Endothelial cell of umbilical vein (primary cell): ENCODE results near the gene ISY1.

Experiments
- EZH2 ChIP-seq: IDR thresholded peaks from 2 replicates; pipeline ENCODE4 v1.6.1; 2012; ENCODE audit warnings: borderline replicate concordance, low read depth, mild to moderate bottlenecking, moderate library complexity, low read length, inconsistent platforms; ENCODE audit not compliant: severe bottlenecking
- GATA2 ChIP-seq: IDR thresholded peaks from 2 replicates; pipeline ENCODE4 v1.7.0; 2011; ENCODE audit warnings: low read depth, mild to moderate bottlenecking, moderate library complexity, mixed read lengths, low read length; ENCODE audit not compliant: insufficient read length, insufficient read depth
- JUN ChIP-seq: IDR thresholded peaks from 2 replicates; pipeline ENCODE4 v1.6.1; 2011; ENCODE audit warnings: borderline replicate concordance, low read depth; ENCODE audit not compliant: insufficient read length, insufficient read depth
- MYC ChIP-seq: IDR thresholded peaks from one replicate; pipeline ENCODE4 v1.6.1; 2011; ENCODE audit warnings: mild to moderate bottlenecking, low read depth, low read length
- POLR2A ChIP-seq: IDR thresholded peaks from 2 replicates; pipeline ENCODE4 v1.6.1; 2012; ENCODE audit warnings: low read depth, mild to moderate bottlenecking, control low read depth, low read length
- POLR2AphosphoS5 ChIP-seq: IDR thresholded peaks from 2 replicates; pipeline ENCODE4 v1.6.1; 2012; ENCODE audit warnings: low read depth, mild to moderate bottlenecking, control low read depth, low read length, moderate library complexity; ENCODE audit not compliant: insufficient read depth
- TF ChIP-seq, protein P1 (sequence below): IDR thresholded peaks from 2 replicates; pipeline ENCODE4 v1.6.1; 2011; ENCODE audit not compliant: insufficient read depth, insufficient read length
- TF ChIP-seq, protein P2 (sequence below), 2 donors: IDR thresholded peaks; 1 replicate in 1 of 2; 2 replicates in 1 of 2; pipeline ENCODE4 v1.5.1; 2011; ENCODE audit warnings: low read length in 2 of 2, mild to moderate bottlenecking in 2 of 2, moderate library complexity in 2 of 2, control low read depth in 1 of 2, inconsistent platforms in 1 of 2, low read depth in 1 of 2; ENCODE audit not compliant: insufficient read depth in 1 of 2; ENCODE audit errors: extremely low read depth in 1 of 2

DNA sequence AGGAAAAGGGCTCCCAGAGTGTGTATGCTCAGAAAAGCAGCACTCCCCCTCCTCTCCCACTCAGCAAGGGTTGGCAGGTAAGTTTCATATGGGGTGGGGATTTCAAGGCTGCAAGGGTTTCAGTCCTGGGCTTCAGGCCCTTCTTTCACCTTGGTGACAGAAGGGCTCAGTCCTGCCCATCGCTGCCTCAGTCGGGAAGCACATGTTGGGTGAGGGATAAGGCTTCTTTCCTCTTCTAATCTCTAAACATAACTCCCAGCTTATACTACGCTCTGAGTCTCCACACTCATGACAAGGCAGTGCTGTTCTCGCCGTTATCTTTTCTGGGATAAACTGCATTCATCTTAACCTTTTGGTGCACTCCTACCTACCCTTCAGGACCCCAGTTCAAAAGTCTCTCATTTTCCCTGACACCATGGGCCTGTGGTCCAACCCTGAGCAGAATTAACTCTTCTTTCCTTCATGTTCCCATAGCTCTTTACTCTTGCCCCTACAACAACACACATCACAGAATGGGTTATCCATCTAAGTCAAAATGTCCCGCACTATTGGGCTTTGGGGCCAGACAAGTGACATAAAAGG is 56.3 kb downstream of the ISY1 start:
- TF ChIP-seq EZH2 (no peak), POLR2A (no peak), POLR2AphosphoS5 (no peak), MYC (no peak), JUN (no peak), GATA2 (no peak)
- TF ChIP-seq, protein P1, sequence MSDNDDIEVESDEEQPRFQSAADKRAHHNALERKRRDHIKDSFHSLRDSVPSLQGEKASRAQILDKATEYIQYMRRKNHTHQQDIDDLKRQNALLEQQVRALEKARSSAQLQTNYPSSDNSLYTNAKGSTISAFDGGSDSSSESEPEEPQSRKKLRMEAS = no peak
- TF ChIP-seq, protein P2, sequence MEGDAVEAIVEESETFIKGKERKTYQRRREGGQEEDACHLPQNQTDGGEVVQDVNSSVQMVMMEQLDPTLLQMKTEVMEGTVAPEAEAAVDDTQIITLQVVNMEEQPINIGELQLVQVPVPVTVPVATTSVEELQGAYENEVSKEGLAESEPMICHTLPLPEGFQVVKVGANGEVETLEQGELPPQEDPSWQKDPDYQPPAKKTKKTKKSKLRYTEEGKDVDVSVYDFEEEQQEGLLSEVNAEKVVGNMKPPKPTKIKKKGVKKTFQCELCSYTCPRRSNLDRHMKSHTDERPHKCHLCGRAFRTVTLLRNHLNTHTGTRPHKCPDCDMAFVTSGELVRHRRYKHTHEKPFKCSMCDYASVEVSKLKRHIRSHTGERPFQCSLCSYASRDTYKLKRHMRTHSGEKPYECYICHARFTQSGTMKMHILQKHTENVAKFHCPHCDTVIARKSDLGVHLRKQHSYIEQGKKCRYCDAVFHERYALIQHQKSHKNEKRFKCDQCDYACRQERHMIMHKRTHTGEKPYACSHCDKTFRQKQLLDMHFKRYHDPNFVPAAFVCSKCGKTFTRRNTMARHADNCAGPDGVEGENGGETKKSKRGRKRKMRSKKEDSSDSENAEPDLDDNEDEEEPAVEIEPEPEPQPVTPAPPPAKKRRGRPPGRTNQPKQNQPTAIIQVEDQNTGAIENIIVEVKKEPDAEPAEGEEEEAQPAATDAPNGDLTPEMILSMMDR (IDR thresholded peaks at IDR 0.05; ENCODE audit: extremely low read depth in 1 of 2, insufficient read depth in 1 of 2, low read depth in 1 of 2, low read length in 2 of 2) = no peak
